Measurements from ENCODE around the gene RTF1.
"Not testable (repeated sequence)": the region's sequence is repeated elsewhere in the genome, so short reads cannot be mapped to it uniquely, and the experiment has no call there.

Gene RTF1

DNA sequence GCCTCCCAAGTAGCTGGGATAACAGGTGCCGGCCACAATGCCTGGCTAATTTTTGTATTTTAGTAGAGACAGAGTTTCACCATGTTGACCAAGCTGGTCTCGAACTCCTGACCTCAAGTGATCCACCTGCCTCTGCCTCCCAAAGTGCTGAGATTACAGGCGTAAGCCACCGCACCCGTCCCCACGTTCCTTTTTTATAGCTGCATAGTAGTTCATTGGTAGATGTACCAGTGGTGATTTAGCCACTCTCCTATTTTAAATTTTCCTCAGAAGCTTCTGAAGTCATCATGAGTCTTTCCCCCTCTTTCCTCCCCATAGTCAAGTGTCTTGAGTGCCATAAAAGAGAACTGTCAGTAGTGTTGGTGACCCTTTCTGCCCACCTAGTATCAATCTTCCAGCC lies 52.7 kb downstream of the RTF1 start:
- not testable (repeated sequence) for H3K4me3 ChIP-seq (ENCODE audit: insufficient read depth, low read depth, low read length); H3K9me3 ChIP-seq (ENCODE audit: control insufficient read depth, low read length); H3K27ac ChIP-seq (ENCODE audit: insufficient read depth, low read depth, low read length, poor library complexity, severe bottlenecking); H3K4me1 ChIP-seq (ENCODE audit: control insufficient read depth, insufficient read depth, low read length); H3K27me3 ChIP-seq (ENCODE audit: control insufficient read depth, insufficient read depth, low read length, poor library complexity, severe bottlenecking)
- H3K36me3 ChIP-seq (ENCODE audit: control insufficient read depth, insufficient read depth, low read length): peaks cover 56% of the 10 kb centered on the region
- 97 to 98% methylated on average over 6 of the region's 6 CpGs for WGBS, 2 experiments

DNA sequence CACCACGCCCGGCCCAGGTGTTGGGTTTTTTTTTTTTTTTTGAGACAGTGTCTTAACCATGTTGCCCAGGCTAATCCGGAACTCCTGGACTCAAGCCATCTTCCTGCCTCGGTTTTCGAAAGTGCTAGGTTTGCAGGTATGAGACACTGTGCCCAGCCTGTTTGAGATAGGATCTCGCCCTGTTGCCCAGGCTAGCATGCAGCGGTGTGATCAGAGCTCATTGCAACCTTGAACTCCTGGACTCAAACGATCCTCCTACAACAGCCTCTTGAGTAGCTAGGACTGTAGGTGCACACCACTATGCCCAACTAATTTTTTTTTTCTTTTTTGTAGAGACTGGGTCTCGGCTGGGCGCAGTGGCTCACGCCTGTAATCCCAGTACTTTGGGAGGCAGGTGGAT lies 56.5 kb downstream of the RTF1 start:
- H3K4me1 ChIP-seq (ENCODE audit: control insufficient read depth, insufficient read depth, low read length): no peaks in the 10 kb centered on the region
- no peak overlapping the region for H3K27ac ChIP-seq (ENCODE audit: insufficient read depth, low read depth, low read length, poor library complexity, severe bottlenecking)
- WGBS, 2 experiments: 90 to 95% methylated on average over 11 of the region's 11 CpGs
- H3K9me3 ChIP-seq (ENCODE audit: control insufficient read depth, low read length): no peaks in the 10 kb centered on the region
- no peak overlapping the region for H3K4me3 ChIP-seq (ENCODE audit: insufficient read depth, low read depth, low read length)
- H3K36me3 ChIP-seq (ENCODE audit: control insufficient read depth, insufficient read depth, low read length): peaks cover 69% of the 10 kb centered on the region
- H3K27me3 ChIP-seq (ENCODE audit: control insufficient read depth, insufficient read depth, low read length, poor library complexity, severe bottlenecking): no peaks in the 10 kb centered on the region

DNA sequence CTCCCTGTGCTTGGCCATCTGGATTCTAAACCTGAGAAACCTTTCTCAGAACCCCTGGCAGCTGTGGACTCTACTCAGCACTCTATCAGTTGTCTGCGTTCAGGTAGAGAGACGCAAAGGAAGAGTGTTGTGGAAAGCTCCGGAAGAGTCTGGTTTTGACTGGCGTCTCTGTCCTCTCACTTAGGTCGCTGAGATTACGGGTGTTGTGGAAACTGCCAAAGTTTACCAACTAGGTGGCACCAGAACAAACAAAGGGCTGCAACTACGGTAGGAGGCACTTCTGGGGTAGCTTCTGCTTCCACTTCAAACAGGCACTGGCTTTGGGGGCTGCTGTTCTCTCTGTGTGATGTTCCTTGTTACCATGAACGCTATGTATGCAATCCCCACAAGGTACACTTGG lies 57.5 kb downstream of the RTF1 start:
- Histone ChIP-seq H3K27me3 (ENCODE audit: control insufficient read depth, insufficient read depth, low read length, poor library complexity, severe bottlenecking) (no peaks in the 10 kb centered on the region), H3K4me3 (ENCODE audit: insufficient read depth, low read depth, low read length) (no peak overlapping the region), H3K4me1 (ENCODE audit: control insufficient read depth, insufficient read depth, low read length) (no peaks in the 10 kb centered on the region), H3K27ac (ENCODE audit: insufficient read depth, low read depth, low read length, poor library complexity, severe bottlenecking) (no peak overlapping the region), H3K36me3 (ENCODE audit: control insufficient read depth, insufficient read depth, low read length) (peaks cover 69% of the 10 kb centered on the region), H3K9me3 (ENCODE audit: control insufficient read depth, low read length) (no peaks in the 10 kb centered on the region)
- 95 to 96% methylated on average over 8 of the region's 8 CpGs for WGBS, 2 experiments

DNA sequence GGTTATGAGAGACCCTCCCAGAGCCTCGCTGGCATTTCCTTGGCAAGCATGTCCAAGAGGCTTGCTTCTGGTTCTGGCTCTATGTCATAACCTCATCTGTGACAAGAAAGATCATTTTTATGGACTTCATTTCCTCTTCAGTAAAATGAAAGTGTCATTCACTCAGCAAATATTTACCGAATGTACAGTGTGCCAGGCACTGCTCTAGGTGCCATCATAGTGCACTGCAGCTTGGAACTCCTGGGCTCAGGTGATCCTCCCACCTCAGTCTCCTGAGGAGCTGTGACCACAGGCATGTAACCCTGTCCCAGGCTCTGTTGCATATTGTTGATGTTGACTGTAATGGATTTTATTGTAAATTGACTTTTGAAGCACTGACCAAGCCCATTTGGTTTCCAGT lies 58.0 kb downstream of the RTF1 start:
- Histone ChIP-seq H3K4me3 (ENCODE audit: insufficient read depth, low read depth, low read length) (no peak overlapping the region), H3K27me3 (ENCODE audit: control insufficient read depth, insufficient read depth, low read length, poor library complexity, severe bottlenecking) (no peaks in the 10 kb centered on the region), H3K36me3 (ENCODE audit: control insufficient read depth, insufficient read depth, low read length) (peaks cover 67% of the 10 kb centered on the region), H3K27ac (ENCODE audit: insufficient read depth, low read depth, low read length, poor library complexity, severe bottlenecking) (no peak overlapping the region), H3K9me3 (ENCODE audit: control insufficient read depth, low read length) (no peaks in the 10 kb centered on the region), H3K4me1 (ENCODE audit: control insufficient read depth, insufficient read depth, low read length) (no peaks in the 10 kb centered on the region)
- WGBS, 2 experiments: 91 to 93% methylated on average over 2 of the region's 2 CpGs

DNA sequence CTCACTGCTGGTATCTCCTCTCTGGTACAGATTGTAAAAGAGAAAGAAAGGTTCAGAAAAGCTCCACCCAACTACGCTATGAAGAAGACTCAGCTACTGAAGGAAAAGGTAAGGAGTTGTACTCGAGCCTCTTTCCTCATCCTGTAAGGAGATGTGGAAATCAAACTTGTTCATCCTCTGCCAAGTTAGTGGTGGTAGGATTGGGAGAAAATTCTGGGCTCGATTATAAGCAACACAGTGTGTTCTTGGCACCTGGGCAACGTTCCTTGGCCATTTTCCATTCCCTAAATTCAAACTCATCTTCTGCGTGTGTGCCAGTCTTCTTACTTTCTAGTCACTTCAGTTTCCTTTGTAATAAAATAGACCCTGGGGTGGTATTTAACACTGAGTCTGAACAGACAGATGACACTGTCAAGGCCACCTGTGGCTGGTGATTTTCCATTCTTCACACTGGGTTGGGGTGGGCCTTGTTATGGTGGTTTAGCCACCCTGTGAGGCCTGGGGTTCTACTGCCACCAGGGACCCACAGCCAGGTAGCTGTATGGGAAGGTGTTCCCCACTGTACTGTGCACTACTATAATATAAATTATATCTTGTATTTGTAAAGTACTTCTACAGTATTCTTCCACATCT lies 59.6 kb downstream of the RTF1 start:
- WGBS, 2 experiments: 96 to 98% methylated on average over 5 of the region's 5 CpGs
- Histone ChIP-seq H3K27ac (ENCODE audit: insufficient read depth, low read depth, low read length, poor library complexity, severe bottlenecking) (no peak overlapping the region), H3K36me3 (ENCODE audit: control insufficient read depth, insufficient read depth, low read length) (peaks cover 68% of the 10 kb centered on the region), H3K4me1 (ENCODE audit: control insufficient read depth, insufficient read depth, low read length) (no peaks in the 10 kb centered on the region), H3K9me3 (ENCODE audit: control insufficient read depth, low read length) (no peaks in the 10 kb centered on the region), H3K27me3 (ENCODE audit: control insufficient read depth, insufficient read depth, low read length, poor library complexity, severe bottlenecking) (no peaks in the 10 kb centered on the region), H3K4me3 (ENCODE audit: insufficient read depth, low read depth, low read length) (no peak overlapping the region)

DNA sequence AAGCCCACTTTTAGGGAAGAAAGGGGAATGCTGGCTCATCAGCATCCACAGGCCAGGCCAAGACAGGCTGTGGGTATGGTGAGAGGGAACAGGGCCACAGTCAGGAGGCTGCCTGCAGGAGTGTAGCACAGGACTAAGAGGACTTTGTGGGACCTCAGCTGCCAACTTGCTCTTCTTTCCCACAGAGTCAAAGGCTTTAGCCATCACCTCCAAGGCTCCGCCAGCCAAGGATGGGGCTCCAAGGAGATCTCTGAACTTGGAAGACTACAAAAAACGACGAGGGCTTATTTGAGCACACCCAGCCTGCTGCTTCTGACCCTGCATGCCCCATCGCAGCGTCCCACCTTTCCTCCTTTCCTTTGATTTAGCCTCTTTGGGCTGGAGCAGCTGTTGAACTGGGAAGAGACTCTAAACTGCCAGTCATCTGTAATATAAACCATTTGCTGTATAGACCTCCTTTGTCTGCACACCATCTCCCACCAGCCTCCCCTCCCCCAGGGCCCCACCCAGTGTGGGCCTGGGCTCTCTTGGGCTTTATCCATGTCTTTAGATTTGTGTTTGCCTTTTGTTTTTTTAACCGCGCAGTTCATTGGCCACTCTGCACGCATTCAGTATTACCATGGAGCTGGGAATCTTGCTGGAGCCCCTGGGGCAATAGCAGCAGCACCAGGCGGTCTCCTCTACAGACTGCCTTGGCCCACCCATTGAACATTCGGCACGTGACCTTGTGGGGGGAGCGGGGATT lies 63.7 kb downstream of the RTF1 start:
- 94 to 96% methylated on average over 12 of the region's 12 CpGs for WGBS, 2 experiments
- H3K27me3 ChIP-seq (ENCODE audit: control insufficient read depth, insufficient read depth, low read length, poor library complexity, severe bottlenecking): no peaks in the 10 kb centered on the region
- no peak overlapping the region for H3K27ac ChIP-seq (ENCODE audit: insufficient read depth, low read depth, low read length, poor library complexity, severe bottlenecking)
- H3K9me3 ChIP-seq (ENCODE audit: control insufficient read depth, low read length): no peaks in the 10 kb centered on the region
- no peaks in the 10 kb centered on the region for H3K4me1 ChIP-seq (ENCODE audit: control insufficient read depth, insufficient read depth, low read length)
- peaks cover 52% of the 10 kb centered on the region for H3K36me3 ChIP-seq (ENCODE audit: control insufficient read depth, insufficient read depth, low read length)
- H3K4me3 ChIP-seq (ENCODE audit: insufficient read depth, low read depth, low read length): no peak overlapping the region

DNA sequence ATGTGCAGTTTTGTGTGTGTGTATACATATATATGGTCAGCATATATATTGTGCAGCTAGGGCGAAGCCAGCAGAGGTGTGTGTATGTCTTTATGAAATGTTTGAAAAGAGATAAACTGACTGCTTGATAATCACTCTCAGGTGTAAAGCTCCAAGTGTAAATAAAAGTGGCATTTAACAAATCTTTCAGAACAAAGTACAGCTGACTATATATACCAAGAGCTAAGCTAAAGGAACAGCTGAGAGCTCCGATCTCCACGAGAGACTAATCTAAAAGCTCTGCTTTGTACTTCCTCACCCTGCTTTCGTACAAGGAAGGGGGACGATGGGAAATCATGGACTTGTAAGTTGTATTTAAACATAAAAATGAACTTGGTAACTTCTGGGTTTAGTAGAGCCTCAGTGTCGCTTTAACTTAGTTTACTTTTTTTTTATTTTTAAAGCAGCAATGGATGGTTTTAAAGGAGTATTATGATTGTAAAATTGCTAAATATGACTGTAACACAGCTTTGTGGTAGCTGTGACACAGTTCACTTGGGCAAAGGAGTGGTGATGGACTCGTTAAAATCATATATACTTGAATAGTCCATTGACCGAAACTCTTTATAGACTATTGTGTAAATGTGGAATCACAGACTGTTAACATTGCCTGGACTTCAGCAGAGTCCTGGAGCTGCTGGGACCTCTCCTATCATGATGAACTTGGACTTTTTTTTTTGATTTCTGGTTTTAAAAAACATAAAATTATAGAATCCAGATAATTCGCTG lies 65.4 kb downstream of the RTF1 start:
- H3K4me3 ChIP-seq (ENCODE audit: insufficient read depth, low read depth, low read length): no peak overlapping the region
- peaks cover 35% of the 10 kb centered on the region for H3K36me3 ChIP-seq (ENCODE audit: control insufficient read depth, insufficient read depth, low read length)
- 95 to 97% methylated on average over 9 of the region's 9 CpGs for WGBS, 2 experiments
- H3K9me3 ChIP-seq (ENCODE audit: control insufficient read depth, low read length): no peaks in the 10 kb centered on the region
- H3K4me1 ChIP-seq (ENCODE audit: control insufficient read depth, insufficient read depth, low read length): no peaks in the 10 kb centered on the region
- H3K27me3 ChIP-seq (ENCODE audit: control insufficient read depth, insufficient read depth, low read length, poor library complexity, severe bottlenecking): no peaks in the 10 kb centered on the region
- no peak overlapping the region for H3K27ac ChIP-seq (ENCODE audit: insufficient read depth, low read depth, low read length, poor library complexity, severe bottlenecking)

DNA sequence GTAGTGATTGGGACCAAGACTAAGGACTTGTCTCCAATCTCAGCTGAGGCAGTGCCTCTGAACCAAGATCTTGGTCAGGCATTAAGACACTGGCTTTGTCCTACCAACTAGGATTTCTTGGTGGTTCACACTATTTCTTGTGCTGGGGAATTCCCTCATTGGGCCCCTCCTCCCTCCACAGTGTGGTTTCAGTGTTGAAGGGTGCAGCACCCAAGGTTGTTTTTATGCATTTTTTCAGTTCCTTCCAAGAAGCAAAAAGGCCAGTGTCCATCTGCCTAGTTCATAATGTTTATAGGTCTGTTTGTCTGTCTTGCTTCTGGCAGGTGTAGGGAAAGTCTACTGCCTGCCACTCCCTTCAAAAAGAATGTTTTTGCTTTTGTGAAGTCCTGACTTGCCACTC lies 66.2 kb downstream of the RTF1 start:
- Histone ChIP-seq H3K36me3 (ENCODE audit: control insufficient read depth, insufficient read depth, low read length) (peaks cover 34% of the 10 kb centered on the region), H3K27ac (ENCODE audit: insufficient read depth, low read depth, low read length, poor library complexity, severe bottlenecking) (no peak overlapping the region), H3K4me1 (ENCODE audit: control insufficient read depth, insufficient read depth, low read length) (no peaks in the 10 kb centered on the region), H3K4me3 (ENCODE audit: insufficient read depth, low read depth, low read length) (no peak overlapping the region), H3K9me3 (ENCODE audit: control insufficient read depth, low read length) (no peaks in the 10 kb centered on the region), H3K27me3 (ENCODE audit: control insufficient read depth, insufficient read depth, low read length, poor library complexity, severe bottlenecking) (no peaks in the 10 kb centered on the region)

DNA sequence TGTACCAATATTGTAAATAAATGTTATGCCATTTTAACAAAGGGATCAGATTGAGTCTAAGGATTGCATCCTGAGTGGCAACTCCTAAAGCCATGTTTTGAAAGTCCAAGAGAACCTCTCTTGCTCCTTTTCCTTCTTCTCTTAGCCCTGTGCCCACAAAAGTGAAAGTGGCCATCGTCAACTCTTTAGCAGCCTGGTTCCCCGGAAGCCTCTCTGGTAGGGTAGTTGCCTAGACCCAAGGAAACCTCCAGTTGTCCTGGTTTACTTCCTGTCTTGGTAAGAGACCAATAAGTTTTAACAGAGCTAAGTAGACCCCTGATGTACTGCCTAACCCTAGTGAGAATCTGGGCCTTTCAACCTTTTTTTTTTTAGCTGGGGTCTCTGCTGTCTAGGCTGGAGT lies 66.6 kb downstream of the RTF1 start:
- Histone ChIP-seq H3K4me3 (ENCODE audit: insufficient read depth, low read depth, low read length) (no peak overlapping the region), H3K9me3 (ENCODE audit: control insufficient read depth, low read length) (no peaks in the 10 kb centered on the region), H3K27ac (ENCODE audit: insufficient read depth, low read depth, low read length, poor library complexity, severe bottlenecking) (no peak overlapping the region), H3K36me3 (ENCODE audit: control insufficient read depth, insufficient read depth, low read length) (peaks cover 33% of the 10 kb centered on the region), H3K4me1 (ENCODE audit: control insufficient read depth, insufficient read depth, low read length) (no peaks in the 10 kb centered on the region), H3K27me3 (ENCODE audit: control insufficient read depth, insufficient read depth, low read length, poor library complexity, severe bottlenecking) (no peaks in the 10 kb centered on the region)
- WGBS, 2 experiments: 93 to 94% methylated on average over 2 of the region's 2 CpGs

DNA sequence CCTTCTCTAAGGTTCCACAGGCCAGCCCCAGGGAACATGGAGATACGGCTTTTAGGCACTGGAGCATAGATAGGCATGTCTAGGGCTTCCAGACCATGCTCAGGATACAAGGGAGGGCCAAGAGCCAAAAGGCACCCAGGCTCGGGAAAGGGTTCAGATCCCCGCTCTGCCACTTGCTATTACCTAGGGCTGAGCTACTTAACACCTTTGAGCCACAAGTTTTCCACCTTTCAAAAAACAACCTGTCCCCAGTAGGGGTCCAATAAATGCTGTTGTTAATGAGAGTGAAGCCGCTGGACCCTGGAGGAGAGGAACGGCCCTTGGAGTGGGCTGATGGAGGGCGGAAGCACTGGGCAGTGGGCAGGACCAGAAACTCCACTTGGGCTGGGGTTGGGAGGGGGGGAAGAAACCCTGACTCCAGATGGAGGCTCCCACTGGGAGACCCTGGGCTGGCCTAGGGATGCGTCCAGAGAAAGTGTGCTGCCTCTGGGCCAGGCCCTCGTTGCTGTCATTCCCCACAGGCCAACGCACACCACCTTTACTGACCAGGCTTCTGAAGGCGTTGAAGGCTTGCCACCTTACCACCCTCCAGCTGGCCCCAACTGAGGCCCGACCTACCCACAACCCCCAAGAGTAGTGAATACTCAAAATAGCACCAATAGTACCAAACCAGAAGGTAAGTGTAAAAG lies 68.2 kb downstream of the RTF1 start:
- H3K4me1 ChIP-seq (ENCODE audit: control insufficient read depth, insufficient read depth, low read length): no peaks in the 10 kb centered on the region
- no peaks in the 10 kb centered on the region for H3K9me3 ChIP-seq (ENCODE audit: control insufficient read depth, low read length)
- H3K4me3 ChIP-seq (ENCODE audit: insufficient read depth, low read depth, low read length): no peak overlapping the region
- WGBS, 2 experiments: 88 to 91% methylated on average over 11 of the region's 11 CpGs
- H3K27me3 ChIP-seq (ENCODE audit: control insufficient read depth, insufficient read depth, low read length, poor library complexity, severe bottlenecking): peaks cover under 1% of the 10 kb centered on the region
- no peak overlapping the region for H3K27ac ChIP-seq (ENCODE audit: insufficient read depth, low read depth, low read length, poor library complexity, severe bottlenecking)
- H3K36me3 ChIP-seq (ENCODE audit: control insufficient read depth, insufficient read depth, low read length): peaks cover 19% of the 10 kb centered on the region
